GM18909 (cell line): Measurements from ENCODE around the gene IGFBP2.

ENCODE experiments used
- ATAC-seq: cut with Tn5 transposase; IDR thresholded peaks from one replicate; pipeline ENCODE4 v1.9.1; 2021; ENCODE audit warnings: mild to moderate bottlenecking; ENCODE audit not compliant: unreplicated experiment, poor library complexity

The IGFBP2 gene

GRCh38 chr2:216636551-216637450 is 3.6 kb downstream of the IGFBP2 start:
- ATAC-seq, result no peak

- no peak for ATAC-seq
Observed at GRCh38 chr2:216637472-216637871, 4.3 kb downstream of the IGFBP2 start.

- no peak for ATAC-seq
Observed at GRCh38 chr2:216643986-216644659, 10.9 kb downstream of the IGFBP2 start.

- ATAC-seq, result no peak
Observed at GRCh38 chr2:216644842-216645635, 11.8 kb downstream of the IGFBP2 start.

GRCh38 chr2:216645636-216645950 is 12.4 kb downstream of the IGFBP2 start:
- ATAC-seq, result no peak

- ATAC-seq, result no peak
Observed at GRCh38 chr2:216646116-216646515, 12.9 kb downstream of the IGFBP2 start.

- ATAC-seq, result no peak
Observed at GRCh38 chr2:216648105-216648504, 14.9 kb downstream of the IGFBP2 start.

- no peak for ATAC-seq
Observed at GRCh38 chr2:216649574-216649973, 16.4 kb downstream of the IGFBP2 start.

- ATAC-seq, result no peak
Observed at GRCh38 chr2:216650626-216651257, 17.5 kb downstream of the IGFBP2 start.

- no peak for ATAC-seq
Observed at GRCh38 chr2:216651351-216651881, 18.2 kb downstream of the IGFBP2 start.

- no peak for ATAC-seq
Observed at GRCh38 chr2:216652566-216652965, 19.3 kb downstream of the IGFBP2 start.

GRCh38 chr2:216653093-216653799 is 20.0 kb downstream of the IGFBP2 start:
- no peak for ATAC-seq

GRCh38 chr2:216653931-216654365 is 20.7 kb downstream of the IGFBP2 start:
- ATAC-seq, result no peak

- ATAC-seq, result no peak
Observed at GRCh38 chr2:216654528-216655052, 21.4 kb downstream of the IGFBP2 start.

- ATAC-seq, result no peak
Observed at GRCh38 chr2:216657086-216657855, 24.1 kb downstream of the IGFBP2 start.

- no peak for ATAC-seq
Observed at GRCh38 chr2:216657980-216658379, 24.8 kb downstream of the IGFBP2 start.

GRCh38 chr2:216658757-216659156 is 25.5 kb downstream of the IGFBP2 start:
- no peak for ATAC-seq

- ATAC-seq, result no peak
Observed at GRCh38 chr2:216659276-216659675, 26.1 kb downstream of the IGFBP2 start.

- no peak for ATAC-seq
Observed at GRCh38 chr2:216660496-216660895, 27.3 kb downstream of the IGFBP2 start.
